Measurements from ENCODE around the gene EFCAB6. TPM values are rescaled to one million over a fixed set of nuclear protein-coding genes. Genes with fewer than 3 reads are reported as not detected.

EFCAB6 gene
- total and polyA plus RNA-seq, 9 of the 15 experiments (the other 6 are each of a cell fraction or from before 2014, with no cell fraction given) = 0.06 TPM; not detected in 8

GRCh38 chr22:43706151-43706550, 106.0 kb downstream of the EFCAB6 start (continued):
- TF ChIP-seq, protein P1, sequence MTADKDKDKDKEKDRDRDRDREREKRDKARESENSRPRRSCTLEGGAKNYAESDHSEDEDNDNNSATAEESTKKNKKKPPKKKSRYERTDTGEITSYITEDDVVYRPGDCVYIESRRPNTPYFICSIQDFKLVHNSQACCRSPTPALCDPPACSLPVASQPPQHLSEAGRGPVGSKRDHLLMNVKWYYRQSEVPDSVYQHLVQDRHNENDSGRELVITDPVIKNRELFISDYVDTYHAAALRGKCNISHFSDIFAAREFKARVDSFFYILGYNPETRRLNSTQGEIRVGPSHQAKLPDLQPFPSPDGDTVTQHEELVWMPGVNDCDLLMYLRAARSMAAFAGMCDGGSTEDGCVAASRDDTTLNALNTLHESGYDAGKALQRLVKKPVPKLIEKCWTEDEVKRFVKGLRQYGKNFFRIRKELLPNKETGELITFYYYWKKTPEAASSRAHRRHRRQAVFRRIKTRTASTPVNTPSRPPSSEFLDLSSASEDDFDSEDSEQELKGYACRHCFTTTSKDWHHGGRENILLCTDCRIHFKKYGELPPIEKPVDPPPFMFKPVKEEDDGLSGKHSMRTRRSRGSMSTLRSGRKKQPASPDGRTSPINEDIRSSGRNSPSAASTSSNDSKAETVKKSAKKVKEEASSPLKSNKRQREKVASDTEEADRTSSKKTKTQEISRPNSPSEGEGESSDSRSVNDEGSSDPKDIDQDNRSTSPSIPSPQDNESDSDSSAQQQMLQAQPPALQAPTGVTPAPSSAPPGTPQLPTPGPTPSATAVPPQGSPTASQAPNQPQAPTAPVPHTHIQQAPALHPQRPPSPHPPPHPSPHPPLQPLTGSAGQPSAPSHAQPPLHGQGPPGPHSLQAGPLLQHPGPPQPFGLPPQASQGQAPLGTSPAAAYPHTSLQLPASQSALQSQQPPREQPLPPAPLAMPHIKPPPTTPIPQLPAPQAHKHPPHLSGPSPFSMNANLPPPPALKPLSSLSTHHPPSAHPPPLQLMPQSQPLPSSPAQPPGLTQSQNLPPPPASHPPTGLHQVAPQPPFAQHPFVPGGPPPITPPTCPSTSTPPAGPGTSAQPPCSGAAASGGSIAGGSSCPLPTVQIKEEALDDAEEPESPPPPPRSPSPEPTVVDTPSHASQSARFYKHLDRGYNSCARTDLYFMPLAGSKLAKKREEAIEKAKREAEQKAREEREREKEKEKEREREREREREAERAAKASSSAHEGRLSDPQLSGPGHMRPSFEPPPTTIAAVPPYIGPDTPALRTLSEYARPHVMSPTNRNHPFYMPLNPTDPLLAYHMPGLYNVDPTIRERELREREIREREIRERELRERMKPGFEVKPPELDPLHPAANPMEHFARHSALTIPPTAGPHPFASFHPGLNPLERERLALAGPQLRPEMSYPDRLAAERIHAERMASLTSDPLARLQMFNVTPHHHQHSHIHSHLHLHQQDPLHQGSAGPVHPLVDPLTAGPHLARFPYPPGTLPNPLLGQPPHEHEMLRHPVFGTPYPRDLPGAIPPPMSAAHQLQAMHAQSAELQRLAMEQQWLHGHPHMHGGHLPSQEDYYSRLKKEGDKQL (CRISPR knock-in tag; IDR thresholded peaks at IDR 0.05; ENCODE audit: borderline replicate concordance) = no peak
- TF ChIP-seq TEAD4 (IDR thresholded peaks at IDR 0.05; ENCODE audit: low read length) (no peak), TEAD4 (CRISPR knock-in tag; IDR thresholded peaks at IDR 0.05; ENCODE audit: borderline replicate concordance) (no peak), MAZ (CRISPR knock-in tag; conservative IDR thresholded peaks at IDR 0.05 in 1 of 2, IDR thresholded peaks at IDR 0.05 in 1 of 2) (no peak), CGGBP1 (CRISPR knock-in tag; IDR thresholded peaks at IDR 0.05) (no peak), MXI1 (IDR thresholded peaks at IDR 0.05; ENCODE audit: low read depth, low read length) (no peak), ZNF668 (CRISPR knock-in tag; IDR thresholded peaks at IDR 0.05) (no peak), PML (IDR thresholded peaks at IDR 0.05; ENCODE audit: low read length) (no peak)
- TF ChIP-seq, protein P2, sequence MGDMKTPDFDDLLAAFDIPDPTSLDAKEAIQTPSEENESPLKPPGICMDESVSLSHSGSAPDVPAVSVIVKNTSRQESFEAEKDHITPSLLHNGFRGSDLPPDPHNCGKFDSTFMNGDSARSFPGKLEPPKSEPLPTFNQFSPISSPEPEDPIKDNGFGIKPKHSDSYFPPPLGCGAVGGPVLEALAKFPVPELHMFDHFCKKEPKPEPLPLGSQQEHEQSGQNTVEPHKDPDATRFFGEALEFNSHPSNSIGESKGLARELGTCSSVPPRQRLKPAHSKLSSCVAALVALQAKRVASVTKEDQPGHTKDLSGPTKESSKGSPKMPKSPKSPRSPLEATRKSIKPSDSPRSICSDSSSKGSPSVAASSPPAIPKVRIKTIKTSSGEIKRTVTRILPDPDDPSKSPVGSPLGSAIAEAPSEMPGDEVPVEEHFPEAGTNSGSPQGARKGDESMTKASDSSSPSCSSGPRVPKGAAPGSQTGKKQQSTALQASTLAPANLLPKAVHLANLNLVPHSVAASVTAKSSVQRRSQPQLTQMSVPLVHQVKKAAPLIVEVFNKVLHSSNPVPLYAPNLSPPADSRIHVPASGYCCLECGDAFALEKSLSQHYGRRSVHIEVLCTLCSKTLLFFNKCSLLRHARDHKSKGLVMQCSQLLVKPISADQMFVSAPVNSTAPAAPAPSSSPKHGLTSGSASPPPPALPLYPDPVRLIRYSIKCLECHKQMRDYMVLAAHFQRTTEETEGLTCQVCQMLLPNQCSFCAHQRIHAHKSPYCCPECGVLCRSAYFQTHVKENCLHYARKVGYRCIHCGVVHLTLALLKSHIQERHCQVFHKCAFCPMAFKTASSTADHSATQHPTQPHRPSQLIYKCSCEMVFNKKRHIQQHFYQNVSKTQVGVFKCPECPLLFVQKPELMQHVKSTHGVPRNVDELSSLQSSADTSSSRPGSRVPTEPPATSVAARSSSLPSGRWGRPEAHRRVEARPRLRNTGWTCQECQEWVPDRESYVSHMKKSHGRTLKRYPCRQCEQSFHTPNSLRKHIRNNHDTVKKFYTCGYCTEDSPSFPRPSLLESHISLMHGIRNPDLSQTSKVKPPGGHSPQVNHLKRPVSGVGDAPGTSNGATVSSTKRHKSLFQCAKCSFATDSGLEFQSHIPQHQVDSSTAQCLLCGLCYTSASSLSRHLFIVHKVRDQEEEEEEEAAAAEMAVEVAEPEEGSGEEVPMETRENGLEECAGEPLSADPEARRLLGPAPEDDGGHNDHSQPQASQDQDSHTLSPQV (IDR thresholded peaks at IDR 0.05) = no peak

Measured in K562 (cell line).